NCI-H146 (cell line): ENCODE results near the gene UCMA.

Experiments used
- DNase-seq: peaks from one replicate; lab custom pipeline; 2025; lab: John Stamatoyannopoulos, UW

UCMA gene

DNA sequence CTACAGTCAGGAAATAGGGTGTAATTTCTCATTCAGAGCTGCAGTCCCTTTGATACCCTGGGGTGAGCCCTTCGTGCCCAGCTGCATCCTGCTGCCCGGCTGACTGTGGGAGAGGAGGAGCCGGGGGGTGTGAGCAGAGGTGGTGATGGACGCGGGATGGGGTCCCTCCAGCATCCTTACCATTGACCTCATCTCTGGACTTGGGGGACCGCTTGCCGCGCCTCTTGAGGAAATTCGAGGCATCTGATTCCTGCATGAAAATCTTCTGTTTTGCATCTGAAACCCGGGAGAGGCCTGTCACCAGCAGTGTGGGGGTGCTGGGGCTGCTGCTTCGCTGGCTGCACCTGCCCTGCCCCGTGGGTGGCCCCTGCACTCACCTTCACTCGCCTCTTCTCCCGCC, 816 bp downstream of the UCMA start:
- DNase-seq: peak; percentile 39

DNA sequence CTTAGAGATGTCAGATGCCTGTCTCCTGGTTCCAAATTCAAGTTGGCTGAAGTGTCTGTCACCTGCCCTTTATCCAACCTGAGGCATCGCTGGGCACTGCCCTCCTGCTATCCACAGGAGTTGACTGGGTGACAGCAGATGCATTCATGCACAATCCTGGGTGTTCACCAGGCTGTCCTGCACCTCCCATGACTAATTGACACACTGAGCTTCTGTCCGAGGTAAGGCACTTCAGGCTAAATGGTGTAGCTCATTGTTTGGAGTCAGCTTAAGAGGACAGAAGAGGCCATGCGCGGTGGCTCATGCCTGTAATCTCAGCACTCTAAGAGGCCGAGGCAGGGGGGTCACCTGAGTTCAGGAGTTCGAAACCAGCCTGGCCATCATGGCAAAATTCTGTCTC, 2.4 kb downstream of the UCMA start:
- no peak for DNase-seq

DNA sequence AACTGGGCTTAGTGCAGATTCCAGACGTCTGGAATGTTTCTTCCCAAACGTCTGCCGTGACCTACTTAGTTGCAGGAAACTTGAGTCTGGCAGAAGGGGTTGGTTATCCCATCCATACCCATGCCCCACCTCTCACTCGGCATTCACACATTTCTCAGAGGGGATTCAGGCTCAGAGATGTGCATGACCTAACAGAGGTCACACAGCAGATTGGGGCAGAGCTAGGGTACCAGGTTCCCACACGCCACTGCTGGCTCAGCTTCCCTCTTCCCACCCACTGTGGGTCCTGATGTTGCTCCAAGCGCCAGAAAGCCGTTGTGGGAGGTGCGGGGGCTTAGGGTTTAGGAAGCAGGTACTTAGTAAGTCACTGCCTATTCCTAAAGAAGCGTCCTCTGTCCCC, 3.0 kb downstream of the UCMA start:
- no peak for DNase-seq

DNA sequence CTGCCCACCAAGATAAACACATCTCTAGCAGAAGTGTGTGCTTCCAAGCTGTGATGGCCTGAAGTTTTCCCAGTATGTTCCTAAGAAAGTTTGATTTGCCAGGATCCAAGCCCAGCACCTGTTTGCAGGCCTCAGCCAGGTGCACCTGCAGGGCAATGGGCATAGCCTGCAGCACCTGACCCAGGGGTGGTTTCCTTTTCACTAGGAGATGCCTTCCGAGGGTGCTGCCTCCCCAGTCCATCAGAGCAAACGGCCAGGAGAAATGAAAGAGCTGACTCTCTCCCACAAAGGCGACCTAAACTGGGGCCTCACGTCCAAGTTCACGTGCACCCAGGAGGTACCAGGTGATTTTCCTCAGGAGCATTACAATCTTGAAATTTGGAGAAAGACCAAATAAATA, 7.1 kb downstream of the UCMA start:
- no peak for DNase-seq

DNA sequence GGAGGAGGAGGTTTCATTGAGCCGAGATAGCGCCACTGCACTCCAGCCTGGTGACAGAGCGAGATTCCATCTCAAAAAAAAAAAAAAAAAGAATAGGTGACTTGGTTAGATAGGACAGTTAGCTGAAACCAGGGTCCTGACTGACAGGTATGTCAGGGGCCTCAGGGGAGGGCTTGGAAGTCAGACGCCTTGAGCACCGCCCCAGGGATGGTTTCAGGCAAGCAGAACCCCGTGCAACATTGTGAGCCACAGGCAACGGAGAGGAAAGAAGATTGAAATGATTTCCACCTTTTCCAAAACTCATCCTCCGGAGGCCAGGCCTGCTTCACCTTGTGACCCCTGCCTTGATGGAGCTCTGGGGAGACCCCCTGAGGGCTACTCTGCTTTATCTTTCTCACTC, 8.6 kb downstream of the UCMA start:
- DNase-seq: no peak

DNA sequence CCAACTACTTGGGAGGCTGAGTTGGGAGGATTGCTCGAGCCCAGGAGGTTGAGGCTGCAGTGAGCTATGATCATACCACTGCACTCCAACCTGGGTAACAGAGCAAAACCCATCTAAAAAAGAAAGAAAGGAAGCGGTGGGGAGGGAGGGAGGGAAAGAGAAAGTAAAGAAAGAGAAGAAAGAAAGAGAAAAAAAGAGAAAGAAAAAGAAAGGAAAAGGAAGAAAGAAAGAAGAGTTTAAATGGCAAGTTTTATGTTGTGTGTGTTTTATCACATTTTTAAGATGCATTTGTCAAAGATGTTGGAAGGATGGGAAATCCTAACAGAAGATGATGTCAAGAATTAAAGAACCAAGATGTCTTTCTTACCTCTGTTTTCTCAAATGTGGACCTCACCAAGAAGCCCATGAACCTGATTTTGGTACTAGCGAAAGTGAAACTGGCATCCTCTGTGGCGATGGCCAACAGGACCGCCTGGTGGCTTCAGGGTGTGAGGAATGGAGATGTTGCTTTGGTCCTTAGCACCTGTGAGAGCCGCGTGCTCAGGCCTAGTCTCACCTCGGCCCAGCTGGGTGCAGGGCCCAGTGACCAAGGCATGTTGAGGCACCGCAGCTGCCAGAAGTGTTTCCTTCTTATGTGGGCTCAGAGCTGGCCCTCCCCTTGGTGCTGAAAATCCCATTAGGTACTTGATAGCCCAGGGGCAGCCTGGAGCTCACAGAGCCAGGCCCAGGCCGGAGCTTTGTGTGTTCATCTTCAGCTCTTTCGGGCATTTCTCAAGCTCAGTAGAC, 9.8 kb downstream of the UCMA start:
- no peak for DNase-seq

DNA sequence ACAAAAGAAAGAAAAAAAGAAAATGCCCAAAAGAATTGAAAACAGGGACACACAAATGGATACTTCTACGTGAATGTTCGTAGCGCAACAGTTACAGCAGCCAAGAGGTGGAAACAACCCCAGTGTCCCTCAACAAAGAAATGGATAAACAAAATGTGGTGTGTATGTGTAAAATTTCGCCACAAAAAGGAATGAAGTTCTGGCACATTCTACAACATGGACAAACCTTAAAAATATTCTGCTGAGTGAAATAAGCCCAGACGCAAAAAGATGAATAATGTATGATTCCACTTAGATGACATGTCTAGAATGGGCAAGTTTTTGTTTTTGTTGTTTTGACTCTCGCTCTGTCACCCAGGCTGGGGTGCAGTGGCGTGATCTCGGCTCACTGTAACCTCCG, 10.9 kb downstream of the UCMA start:
- DNase-seq: no peak

DNA sequence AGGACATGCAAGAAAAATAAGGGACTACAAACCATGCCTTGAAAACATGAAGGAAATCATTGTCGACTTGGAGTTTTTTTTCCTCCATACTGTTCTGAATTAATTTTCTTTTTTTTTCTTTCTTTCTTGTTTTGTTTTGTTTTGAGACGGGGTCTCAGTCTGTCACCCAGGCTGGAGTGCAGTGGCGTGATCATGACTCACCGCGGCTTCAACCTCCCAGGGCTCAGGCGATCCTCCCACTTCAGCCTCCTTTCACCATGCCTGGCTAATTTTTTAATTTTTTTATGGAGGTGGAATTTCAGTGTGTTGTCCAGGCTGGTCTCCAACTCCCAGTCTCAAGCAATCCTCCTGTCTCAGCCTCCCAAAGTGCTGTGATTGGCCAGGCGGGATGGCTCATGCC, 11.6 kb downstream of the UCMA start:
- no peak for DNase-seq

DNA sequence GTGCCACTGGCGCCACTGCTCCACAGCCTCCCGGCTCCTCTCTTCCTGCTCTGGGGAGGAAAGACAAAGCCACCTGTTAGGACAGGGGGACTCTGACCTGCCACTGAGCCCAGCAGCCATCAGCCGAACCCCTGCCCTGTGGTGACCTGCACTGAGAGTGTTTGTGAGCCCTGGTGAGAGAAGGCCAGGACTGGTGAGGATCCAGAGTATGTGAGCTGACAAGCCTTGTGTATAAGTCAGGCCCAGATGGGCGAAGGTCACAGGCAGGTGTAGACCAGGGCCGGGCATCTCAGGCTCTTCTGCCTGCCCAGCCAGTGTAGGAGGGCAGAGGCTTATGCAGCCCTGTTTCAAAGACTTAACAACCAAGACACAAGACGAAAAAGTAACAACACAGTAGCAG, 12.0 kb downstream of the UCMA start:
- DNase-seq: no peak

DNA sequence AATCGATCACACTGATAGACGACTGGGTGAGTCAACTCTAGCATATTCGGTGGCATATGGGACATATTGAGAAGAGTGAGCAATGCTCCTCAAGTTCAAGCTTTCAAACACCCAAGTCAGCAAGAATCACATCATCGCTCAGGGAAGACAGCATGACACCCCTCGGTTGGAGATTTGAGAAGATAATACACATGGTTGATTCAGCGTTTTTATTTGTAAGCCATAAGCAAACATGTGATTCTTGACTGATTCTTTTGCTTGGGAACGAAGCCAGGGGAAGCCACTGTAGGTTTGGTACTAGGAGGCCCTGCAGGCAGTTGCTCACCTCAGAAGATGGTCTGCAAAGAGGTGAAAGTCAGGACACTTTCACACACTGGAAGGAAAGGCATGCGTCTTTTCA, 12.6 kb downstream of the UCMA start:
- DNase-seq: no peak

DNA sequence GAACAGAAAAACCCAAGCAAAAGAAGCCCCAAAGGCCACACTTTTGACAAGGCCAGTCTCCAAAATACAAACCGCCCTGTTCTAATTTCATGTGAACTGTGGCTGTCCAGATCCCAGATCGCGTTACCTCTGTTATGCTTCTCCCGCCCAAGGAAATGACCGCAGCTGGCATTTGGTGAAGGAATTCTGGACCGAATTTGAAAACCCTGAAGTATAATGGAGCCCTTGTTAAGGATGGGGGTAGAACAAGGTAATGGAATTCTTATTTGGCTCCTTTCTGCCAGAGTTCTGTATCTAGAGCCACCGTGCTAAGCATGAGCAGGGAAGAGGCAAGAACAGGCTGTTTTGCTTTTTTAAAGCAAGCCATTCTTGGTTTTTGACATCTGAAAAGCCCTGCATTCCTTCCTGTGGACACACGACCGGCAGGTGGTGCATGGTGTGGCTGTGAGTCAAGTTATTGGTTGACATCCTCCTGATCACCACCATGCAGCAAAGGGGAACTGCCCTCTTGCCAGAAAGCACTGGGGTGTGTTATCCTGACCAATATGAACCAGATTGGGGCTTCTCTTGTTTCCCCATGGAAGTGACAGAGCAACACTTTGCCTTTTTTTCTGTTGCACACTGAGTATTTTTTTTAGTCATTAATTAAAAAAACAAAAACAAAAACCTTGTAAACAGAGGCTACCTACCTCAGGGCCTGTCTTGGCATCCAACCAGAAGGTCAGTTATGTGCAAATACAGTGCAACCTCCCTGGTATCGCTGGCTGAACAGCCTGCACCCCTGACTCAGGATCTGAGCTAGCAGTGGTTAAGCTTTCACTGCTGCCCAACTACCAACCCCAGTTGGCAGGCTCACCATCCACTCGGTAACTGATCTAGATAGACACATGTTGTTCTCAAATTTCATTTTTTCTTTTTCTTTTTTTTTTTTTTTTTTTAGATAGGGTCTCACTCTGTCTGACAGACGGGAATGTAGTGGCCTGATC, 14.2 kb downstream of the UCMA start:
- peak; percentile 62 for DNase-seq

DNA sequence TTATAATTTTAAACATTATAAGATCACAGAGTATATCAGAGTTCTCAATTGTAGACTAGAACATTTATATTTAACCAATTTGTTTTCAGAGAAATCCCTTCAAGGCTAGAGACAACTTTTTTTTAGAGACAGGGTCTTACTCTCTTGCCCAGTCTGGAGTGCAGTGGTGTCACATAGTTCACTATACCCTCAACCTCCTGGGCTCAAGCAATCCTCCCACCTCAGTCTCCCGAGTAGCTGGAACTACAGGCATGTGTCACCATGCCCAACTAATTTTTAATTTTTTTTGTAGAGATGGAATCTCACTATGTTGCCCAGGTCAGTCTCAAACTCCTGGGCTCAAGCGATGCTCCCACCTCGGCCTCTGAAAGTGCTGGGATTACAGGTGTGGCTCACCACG, 15.3 kb downstream of the UCMA start:
- no peak for DNase-seq

DNA sequence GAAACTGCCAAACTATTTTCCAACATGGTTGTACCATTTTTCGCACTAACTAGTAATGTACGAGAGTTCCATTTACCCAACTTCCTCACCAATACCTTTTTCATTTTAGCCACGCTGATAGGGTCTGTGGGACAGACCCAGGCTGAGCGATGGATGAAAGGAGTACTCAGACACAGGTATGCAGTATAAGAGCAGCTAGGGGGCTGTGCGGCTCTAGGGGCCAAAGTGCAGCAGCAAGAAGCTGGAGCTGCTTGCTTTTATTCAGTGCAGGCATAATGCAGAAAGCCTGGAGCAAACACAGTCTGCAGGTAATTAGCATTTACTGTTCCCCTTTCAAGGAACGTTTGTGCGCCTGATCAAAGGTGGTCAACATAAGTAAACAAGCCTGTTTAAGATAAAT, 21.0 kb downstream of the UCMA start:
- no peak for DNase-seq

DNA sequence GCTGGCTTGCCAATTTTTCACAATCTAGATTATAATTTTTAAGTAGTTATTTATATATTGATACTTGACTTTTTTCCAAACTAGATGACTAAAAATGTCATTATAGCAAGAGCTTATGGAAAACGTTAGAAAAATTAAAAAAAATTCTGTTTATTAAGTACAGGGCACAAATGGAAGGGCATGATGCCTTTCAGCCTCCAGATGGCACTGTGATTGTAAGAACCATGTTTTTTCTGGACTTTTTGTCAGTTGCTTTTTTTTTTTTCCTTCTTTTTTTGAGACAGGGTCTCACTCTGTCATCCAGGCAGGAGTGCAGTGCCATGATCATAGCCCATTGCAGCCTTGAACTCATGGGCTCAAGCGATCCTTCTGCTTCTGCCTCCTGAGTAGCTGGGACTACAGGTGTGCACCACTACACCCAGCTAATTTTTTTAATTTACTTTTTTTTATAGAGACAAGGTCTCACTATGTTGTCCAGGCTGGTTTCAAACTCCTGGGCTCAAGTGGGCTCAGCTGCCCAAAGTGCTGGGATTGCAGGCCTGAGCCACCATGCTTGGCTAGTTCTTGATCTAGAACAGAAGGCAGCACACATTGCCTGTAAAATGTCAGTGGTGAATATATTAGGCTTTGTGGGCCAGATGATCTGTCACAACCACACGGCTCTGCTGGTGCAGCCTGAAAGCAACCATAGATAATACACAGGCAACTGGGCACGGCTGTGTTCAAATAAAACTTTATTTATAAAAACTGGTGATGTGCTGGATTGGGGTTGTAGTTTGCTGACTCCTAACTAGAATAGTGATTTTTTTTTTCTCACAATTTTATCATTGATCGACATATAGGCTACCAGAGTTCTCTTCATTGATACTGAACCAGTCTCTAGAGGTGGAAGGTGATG, 27.4 kb downstream of the UCMA start:
- DNase-seq: peak; percentile 25

DNA sequence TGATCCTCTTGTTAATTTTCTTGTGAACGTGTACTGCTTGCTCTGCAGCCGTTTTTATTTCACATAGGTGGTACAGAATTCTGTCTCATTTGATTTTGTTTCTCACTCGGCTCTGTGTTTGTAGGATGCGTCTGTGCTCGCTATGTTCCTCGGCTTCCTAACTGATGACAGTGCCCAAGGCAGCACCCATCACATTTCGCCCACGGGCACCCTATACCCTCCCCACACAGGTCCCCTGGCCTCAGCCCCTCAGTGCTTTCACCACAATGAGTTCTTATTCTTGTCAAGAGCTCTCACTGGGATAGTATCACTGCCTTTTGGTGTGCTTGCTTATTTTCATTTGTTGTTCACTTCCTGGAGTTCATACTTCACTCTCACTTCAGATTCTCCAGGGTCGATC, 28.1 kb downstream of the UCMA start:
- no peak for DNase-seq

DNA sequence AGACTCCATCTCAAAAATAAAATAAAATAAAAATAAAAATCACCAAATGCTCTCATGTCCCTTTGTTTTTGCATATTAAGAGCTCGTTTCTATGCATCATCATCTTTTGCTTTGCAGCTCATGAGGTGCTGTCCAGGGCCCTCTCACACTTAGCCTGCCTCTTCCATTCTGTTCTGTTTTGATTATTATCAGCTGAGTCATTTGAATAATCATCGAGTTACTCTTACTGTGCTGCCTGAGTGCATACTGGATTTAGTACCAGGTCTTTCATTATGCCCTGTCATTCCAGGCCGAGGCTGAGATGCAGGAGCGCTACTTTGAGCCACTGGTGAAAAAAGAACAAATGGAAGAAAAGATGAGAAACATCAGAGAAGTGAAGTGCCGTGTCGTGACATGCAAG, 33.0 kb downstream of the UCMA start:
- no peak for DNase-seq

DNA sequence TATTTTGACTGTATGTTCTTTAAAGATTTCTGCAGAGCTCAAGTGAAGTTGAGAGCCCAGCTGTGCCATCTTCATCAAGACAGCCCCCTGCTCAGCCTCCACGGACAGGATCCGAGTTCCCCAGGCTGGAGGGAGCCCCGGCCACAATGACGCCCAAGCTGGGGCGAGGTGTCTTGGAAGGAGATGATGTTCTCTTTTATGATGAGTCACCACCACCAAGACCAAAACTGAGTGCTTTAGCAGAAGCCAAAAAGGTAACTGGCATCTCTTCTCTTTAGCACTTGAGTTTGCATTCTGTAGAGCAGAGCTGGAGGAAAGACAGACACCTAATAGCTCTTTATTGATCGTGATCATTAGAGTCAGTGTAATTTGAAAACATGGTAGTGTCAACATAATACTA, 39.2 kb downstream of the UCMA start:
- DNase-seq: no peak

DNA sequence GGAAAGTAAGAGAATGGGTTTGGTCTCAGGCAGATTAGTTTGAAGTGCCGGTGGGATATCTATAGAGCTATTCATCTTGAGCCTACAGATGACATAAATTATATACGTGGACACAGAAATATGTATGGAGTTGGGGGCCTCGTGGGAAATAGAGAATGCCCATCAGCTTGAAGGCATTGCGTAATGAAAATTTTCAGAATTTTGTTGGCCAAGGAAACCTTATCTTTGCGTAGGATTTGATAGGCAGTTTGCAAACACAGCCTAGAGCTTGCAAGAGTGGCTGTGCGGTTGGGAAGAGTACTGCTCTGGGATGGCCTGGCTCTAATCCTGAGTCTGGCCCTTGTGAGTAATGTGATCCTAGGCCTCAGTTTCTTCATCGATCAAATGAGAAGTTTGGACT, 40.5 kb downstream of the UCMA start:
- DNase-seq: no peak

DNA sequence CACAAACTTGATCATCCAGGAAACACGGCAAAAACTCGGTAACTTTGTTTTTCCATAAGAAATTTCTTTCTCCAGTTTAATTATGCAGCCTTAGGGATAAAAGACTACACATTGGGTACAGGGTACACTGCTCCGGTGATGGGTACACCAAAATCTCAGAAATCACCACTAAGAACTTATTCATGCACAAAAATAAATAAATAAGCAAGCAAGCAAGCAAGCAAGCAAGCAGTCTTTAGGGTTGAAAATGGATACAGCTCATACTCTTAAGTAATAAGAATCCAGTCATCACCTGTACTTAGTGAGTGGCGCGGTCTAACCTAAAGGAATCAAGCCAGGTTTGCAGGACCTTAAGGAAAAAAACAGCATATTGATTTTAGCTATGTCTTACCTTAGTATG, 42.8 kb downstream of the UCMA start:
- DNase-seq: no peak

DNA sequence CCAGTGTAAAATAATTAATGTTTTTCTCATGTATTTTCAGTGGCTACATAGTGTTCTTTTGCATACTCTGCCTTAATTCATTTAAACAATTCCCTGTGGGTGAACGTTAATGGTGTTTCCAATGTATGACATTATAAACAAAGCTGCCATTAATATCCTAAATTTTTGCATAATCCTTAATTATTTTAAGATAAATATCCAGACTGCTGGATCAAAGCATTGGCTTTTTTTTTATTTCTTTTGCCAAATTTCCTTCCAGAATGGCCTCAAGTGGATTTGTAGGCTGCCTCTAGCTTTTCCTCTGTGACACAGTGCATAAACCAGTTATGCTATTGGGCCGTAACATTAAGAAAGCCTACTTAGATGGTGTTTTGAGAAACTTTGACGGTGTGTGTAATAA, 43.4 kb downstream of the UCMA start:
- no peak for DNase-seq

DNA sequence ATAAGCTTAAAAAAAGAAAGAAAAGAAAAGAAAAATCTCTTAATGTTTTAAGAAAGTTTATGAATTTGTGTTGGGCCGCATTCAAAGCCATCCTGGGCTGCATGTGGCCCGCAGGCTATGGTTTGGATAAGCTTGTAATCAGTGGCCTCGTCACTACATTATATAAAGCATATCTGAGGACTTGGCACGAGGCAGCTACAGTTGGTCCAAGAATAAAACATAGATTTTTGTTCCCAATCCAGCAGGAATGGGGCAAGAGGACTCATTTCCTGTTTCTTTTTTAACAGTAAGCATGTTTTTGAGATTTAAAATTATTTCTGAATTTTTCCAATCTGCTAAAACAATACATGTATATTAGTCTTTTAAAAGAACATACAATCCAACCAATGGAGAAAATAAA, 44.2 kb downstream of the UCMA start:
- no peak for DNase-seq

DNA sequence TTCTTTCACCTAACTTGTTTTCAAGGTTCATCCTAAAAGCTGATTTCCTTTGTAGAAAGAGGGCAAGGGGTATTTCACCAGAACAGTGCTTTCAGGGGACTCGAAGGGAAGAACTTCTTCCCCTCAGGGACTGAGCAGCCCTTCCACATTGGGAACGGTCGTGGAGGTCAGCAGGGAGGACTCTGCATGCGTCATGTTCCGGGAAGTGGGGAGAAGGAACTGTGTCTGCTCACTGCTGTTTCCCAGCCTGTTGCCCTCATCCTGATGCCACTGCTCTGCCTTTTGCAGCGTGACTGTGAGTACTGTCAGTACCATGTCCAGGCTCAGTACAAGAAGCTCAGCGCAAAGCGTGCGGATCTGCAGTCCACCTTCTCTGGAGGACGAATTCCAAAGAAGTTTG, 45.6 kb downstream of the UCMA start:
- DNase-seq: no peak
